DND-41 (cell line): ENCODE data around the gene OR6S1.

ENCODE experiments used
- ATAC-seq: fragments of 200-7000 bp; cut with Tn5 transposase; 3 replicates; pipeline ENCODE4 v1.9.1; 2021; ENCODE audit warnings: low read depth; ENCODE audit not compliant: insufficient read depth
- DNase-seq: peaks from one replicate; pipeline ENCODE4 v3.0.0-alpha.2; 2020
- H2AFZ ChIP-seq: 2 replicates; pipeline ENCODE4 v1.6.0; 2012; ENCODE audit warnings: low read depth, low read length
- H3K27ac ChIP-seq: 2 replicates; pipeline ENCODE4 v1.5.1; 2012; ENCODE audit warnings: low read length, inconsistent platforms
- H3K27me3 ChIP-seq: fragments of 200-600 bp; sonication (generic); 2 replicates; pipeline ENCODE4 v1.6.0; 2012; ENCODE audit warnings: low read length, mild to moderate bottlenecking, inconsistent platforms; ENCODE audit not compliant: insufficient read depth, poor library complexity
- H3K36me3 ChIP-seq: 2 replicates; pipeline ENCODE4 v1.5.1; 2012; ENCODE audit warnings: low read length, inconsistent platforms; ENCODE audit not compliant: insufficient read depth
- H3K4me1 ChIP-seq: 2 replicates; pipeline ENCODE4 v1.5.1; 2012; ENCODE audit warnings: mild to moderate bottlenecking, low read length; ENCODE audit not compliant: insufficient read depth
- H3K4me2 ChIP-seq: 2 replicates; pipeline ENCODE4 v1.6.0; 2012; ENCODE audit warnings: mild to moderate bottlenecking, moderate library complexity, low read length, inconsistent platforms; ENCODE audit not compliant: insufficient read depth
- H3K4me3 ChIP-seq, 2 experiments: fragments of 200-600 bp in 1 of 2; shearing (Covaris generic) in 1 of 2; 2 replicates each; pipeline ENCODE4 v1.5.1; 2012 to 2016; ENCODE audit warnings: inconsistent platforms in 2 of 2, low read length in 2 of 2, mild to moderate bottlenecking in 2 of 2, low read depth in 1 of 2, moderate library complexity in 1 of 2
- H3K79me2 ChIP-seq: 2 replicates; pipeline ENCODE4 v1.6.0; 2012; ENCODE audit warnings: low read length, inconsistent platforms; ENCODE audit not compliant: insufficient read depth
- H3K9ac ChIP-seq: 2 replicates; pipeline ENCODE4 v1.6.0; 2012; ENCODE audit warnings: low read depth, mild to moderate bottlenecking, inconsistent platforms, low read length, moderate library complexity
- H3K9me3 ChIP-seq: 2 replicates; pipeline ENCODE4 v1.5.1; 2012; ENCODE audit warnings: low read length, moderate library complexity, mild to moderate bottlenecking, inconsistent platforms; ENCODE audit not compliant: insufficient read depth, severe bottlenecking
- H4K20me1 ChIP-seq: 2 replicates; pipeline ENCODE4 v1.6.0; 2012; ENCODE audit warnings: low read length; ENCODE audit not compliant: insufficient read depth
- CTCF ChIP-seq: IDR thresholded peaks from 2 replicates; pipeline ENCODE4 v1.5.1; 2012; ENCODE audit warnings: borderline replicate concordance, low read length, moderate library complexity, mild to moderate bottlenecking; ENCODE audit not compliant: poor library complexity, severe bottlenecking; ENCODE audit errors: extremely low read depth
- EZH2 ChIP-seq: IDR thresholded peaks from 3 replicates; pipeline ENCODE4 v1.6.1; 2012; ENCODE audit warnings: borderline replicate concordance, low read depth, mild to moderate bottlenecking, moderate library complexity, low read length, inconsistent platforms; ENCODE audit not compliant: severe bottlenecking

OR6S1 gene

GRCh38 chr14:20683891-20684661, 42.6 kb upstream of the OR6S1 start, which contains the start of gene RNASE4:
RNASE4 (plus strand) TSS chr14:20684560; CDS start chr14:20699372, 14,812 bp downstream.
- TF ChIP-seq CTCF (no peak), EZH2 (no peak)
- H3K27ac ChIP-seq = peak within 1 kb of the TSS; percentile 97
- DNase-seq = peak; percentile 83
- H3K27me3 ChIP-seq = no peaks in the 10 kb centered on the region
- H2AFZ ChIP-seq = peak within 1 kb of the TSS; percentile 91
- ATAC-seq = peak; percentile 49
- no peaks in the 10 kb centered on the region for H3K36me3 ChIP-seq
- peak within 1 kb of the TSS; percentile 96 for H3K9ac ChIP-seq
- H3K79me2 ChIP-seq = no peaks in the 10 kb centered on the region
- H3K4me1 ChIP-seq = peaks cover 44% of the 10 kb centered on the region
- no peaks in the 10 kb centered on the region for H3K9me3 ChIP-seq
- H4K20me1 ChIP-seq = no peaks in the 10 kb centered on the region
- H3K4me2 ChIP-seq = peak within 1 kb of the TSS; percentile 93
- peak within 1 kb of the TSS; percentile 79 to 83 for H3K4me3 ChIP-seq

GRCh38 chr14:20683125-20683890, 41.8 kb upstream of the OR6S1 start:
- peak; percentile 87 for DNase-seq
- Histone ChIP-seq H3K27ac (peak overlapping the region; percentile 97), H2AFZ (peak overlapping the region; percentile 91), H4K20me1 (no peaks in the 10 kb centered on the region), H3K27me3 (no peaks in the 10 kb centered on the region), H3K9ac (peak overlapping the region; percentile 96), H3K9me3 (no peaks in the 10 kb centered on the region), H3K4me1 (peaks cover 44% of the 10 kb centered on the region), H3K79me2 (no peaks in the 10 kb centered on the region), H3K36me3 (no peaks in the 10 kb centered on the region), H3K4me2 (peak overlapping the region; percentile 93), H3K4me3 (peak overlapping the region; percentile 79 to 83)
- TF ChIP-seq CTCF (no peak), EZH2 (no peak)
- ATAC-seq = peak; percentile 39

GRCh38 chr14:20682435-20683124, 41.1 kb upstream of the OR6S1 start:
- DNase-seq (peak; percentile 88), ATAC-seq (peak; percentile 73)
- TF ChIP-seq CTCF = peak; percentile 32
- no peak for TF ChIP-seq EZH2
- H3K27me3 ChIP-seq = no peaks in the 10 kb centered on the region
- H3K4me2 ChIP-seq = peak overlapping the region; percentile 93
- H4K20me1 ChIP-seq = no peaks in the 10 kb centered on the region
- H3K79me2 ChIP-seq = no peaks in the 10 kb centered on the region
- H3K4me1 ChIP-seq = peaks cover 44% of the 10 kb centered on the region
- H3K27ac ChIP-seq = peak overlapping the region; percentile 97
- H3K9me3 ChIP-seq = no peaks in the 10 kb centered on the region
- peak overlapping the region; percentile 79 to 83 for H3K4me3 ChIP-seq
- no peaks in the 10 kb centered on the region for H3K36me3 ChIP-seq
- peak overlapping the region; percentile 91 for H2AFZ ChIP-seq
- H3K9ac ChIP-seq = peak overlapping the region; percentile 96
